ENCODE results near the gene DDX56. TPM values are rescaled to one million over a fixed set of nuclear protein-coding genes. Genes with fewer than 3 reads are reported as not detected.
"Not testable (repeated sequence)": the region's sequence is repeated elsewhere in the genome, so short reads cannot be mapped to it uniquely, and the experiment has no call there.

Gene DDX56
- polyA plus RNA-seq, 1 donor (not counting 4 experiments of a cell fraction or from before 2014, with no cell fraction given): 79.9 TPM

GRCh38 chr7:44602576-44602910, 28.8 kb upstream of the DDX56 start:
- TF ChIP-seq EZH2 (IDR thresholded peaks at IDR 0.05; ENCODE audit: low read length): no peak
- no peak overlapping the region for H3K4me3 ChIP-seq (ENCODE audit: control insufficient read depth in 2 of 3, extremely low read depth in 1 of 3, insufficient read depth in 2 of 3, low read depth in 1 of 3, low read length in 3 of 3)
- H3K9me3 ChIP-seq (ENCODE audit: control insufficient read depth, low read depth, low read length): no peaks in the 10 kb centered on the region
- dilution Hi-C loops (cut with MboI; ENCODE audit: extremely low pct_ligation_motif_present, low sequenced_read_pairs): no loop called here
- H3K27me3 ChIP-seq (ENCODE audit: control insufficient read depth, extremely low read depth, insufficient read depth, low read length): no peaks in the 10 kb centered on the region
- H3K9me1 ChIP-seq (ENCODE audit: control insufficient read depth, extremely low read depth, insufficient read depth, low read length): no peaks in the 10 kb centered on the region
- no peak overlapping the region for H3K9ac ChIP-seq (ENCODE audit: control insufficient read depth, extremely low read depth, insufficient read depth, low read length)
- FAIRE-seq (no peak), DNase-seq (ENCODE audit: low read depth, low spot score) (no peak)
- H3K4me1 ChIP-seq (ENCODE audit: control insufficient read depth, extremely low read depth, insufficient read depth, low read length): peaks cover 9% of the 10 kb centered on the region
- H4K20me1 ChIP-seq (ENCODE audit: control insufficient read depth, extremely low read depth, insufficient read depth, low read length): no peaks in the 10 kb centered on the region
- no peak overlapping the region for H3K4me2 ChIP-seq (ENCODE audit: control insufficient read depth, extremely low read depth, insufficient read depth, low read depth, low read length)
- peaks cover 8% of the 10 kb centered on the region for H3K79me2 ChIP-seq (ENCODE audit: control insufficient read depth, insufficient read depth, low read length)
- H3K27ac ChIP-seq (ENCODE audit: control insufficient read depth, insufficient read depth, low read length): no peak overlapping the region
- no peak overlapping the region for H2AFZ ChIP-seq (ENCODE audit: control insufficient read depth, low read length)
- H3K36me3 ChIP-seq (ENCODE audit: control insufficient read depth in 2 of 2, extremely low read depth in 1 of 2, insufficient read depth in 2 of 2, low read length in 2 of 2): no peaks in the 10 kb centered on the region

GRCh38 chr7:44599222-44599621, 25.5 kb upstream of the DDX56 start:
- Histone ChIP-seq H3K27ac (ENCODE audit: control insufficient read depth, insufficient read depth, low read length) (no peak overlapping the region), H3K79me2 (ENCODE audit: control insufficient read depth, insufficient read depth, low read length) (no peaks in the 10 kb centered on the region), H3K9me1 (ENCODE audit: control insufficient read depth, extremely low read depth, insufficient read depth, low read length) (no peaks in the 10 kb centered on the region), H3K4me2 (ENCODE audit: control insufficient read depth, extremely low read depth, insufficient read depth, low read depth, low read length) (no peak overlapping the region), H3K36me3 (ENCODE audit: control insufficient read depth in 2 of 2, extremely low read depth in 1 of 2, insufficient read depth in 2 of 2, low read length in 2 of 2) (no peaks in the 10 kb centered on the region), H2AFZ (ENCODE audit: control insufficient read depth, low read length) (no peak overlapping the region), H3K27me3 (ENCODE audit: control insufficient read depth, extremely low read depth, insufficient read depth, low read length) (no peaks in the 10 kb centered on the region), H3K4me1 (ENCODE audit: control insufficient read depth, extremely low read depth, insufficient read depth, low read length) (no peaks in the 10 kb centered on the region), H3K9me3 (ENCODE audit: control insufficient read depth, low read depth, low read length) (no peaks in the 10 kb centered on the region), H3K9ac (ENCODE audit: control insufficient read depth, extremely low read depth, insufficient read depth, low read length) (no peak overlapping the region), H4K20me1 (ENCODE audit: control insufficient read depth, extremely low read depth, insufficient read depth, low read length) (no peaks in the 10 kb centered on the region), H3K4me3 (ENCODE audit: control insufficient read depth in 2 of 3, extremely low read depth in 1 of 3, insufficient read depth in 2 of 3, low read depth in 1 of 3, low read length in 3 of 3) (no peak overlapping the region)
- dilution Hi-C loops (cut with MboI; ENCODE audit: extremely low pct_ligation_motif_present, low sequenced_read_pairs): no loop called here
- no peak for FAIRE-seq
- TF ChIP-seq EZH2 (IDR thresholded peaks at IDR 0.05; ENCODE audit: low read length) (no peak), CTCF (optimal IDR thresholded peaks at IDR 0.05 in 1 of 3, IDR thresholded peaks at IDR 0.05 in 1 of 3, conservative IDR thresholded peaks at IDR 0.05 in 1 of 3; ENCODE audit: extremely low read depth in 1 of 3, insufficient read depth in 2 of 3, low read length in 3 of 3) (no peak)
- no peak for DNase-seq (ENCODE audit: low read depth, low spot score)

GRCh38 chr7:44597181-44597580, 23.5 kb upstream of the DDX56 start:
- H3K4me1 ChIP-seq (ENCODE audit: control insufficient read depth, extremely low read depth, insufficient read depth, low read length); H3K27me3 ChIP-seq (ENCODE audit: control insufficient read depth, extremely low read depth, insufficient read depth, low read length); H3K36me3 ChIP-seq (ENCODE audit: control insufficient read depth in 2 of 2, extremely low read depth in 1 of 2, insufficient read depth in 2 of 2, low read length in 2 of 2); H3K27ac ChIP-seq (ENCODE audit: control insufficient read depth, insufficient read depth, low read length); H2AFZ ChIP-seq (ENCODE audit: control insufficient read depth, low read length); H3K4me2 ChIP-seq (ENCODE audit: control insufficient read depth, extremely low read depth, insufficient read depth, low read depth, low read length); H3K79me2 ChIP-seq (ENCODE audit: control insufficient read depth, insufficient read depth, low read length); FAIRE-seq; DNase-seq (ENCODE audit: low read depth, low spot score); H3K4me3 ChIP-seq (ENCODE audit: control insufficient read depth in 2 of 3, extremely low read depth in 1 of 3, insufficient read depth in 2 of 3, low read depth in 1 of 3, low read length in 3 of 3); H3K9me1 ChIP-seq (ENCODE audit: control insufficient read depth, extremely low read depth, insufficient read depth, low read length); H3K9ac ChIP-seq (ENCODE audit: control insufficient read depth, extremely low read depth, insufficient read depth, low read length); H4K20me1 ChIP-seq (ENCODE audit: control insufficient read depth, extremely low read depth, insufficient read depth, low read length); dilution Hi-C loops (cut with MboI; ENCODE audit: extremely low pct_ligation_motif_present, low sequenced_read_pairs); H3K9me3 ChIP-seq (ENCODE audit: control insufficient read depth, low read depth, low read length): not testable (repeated sequence)
